Neuronal stem cell (in vitro differentiated cells): ENCODE results near the gene PCSK7.

Source experiments
- DNase-seq: peaks from one replicate; pipeline ENCODE4 v3.0.0-alpha.2; 2013; ENCODE audit warnings: low spot score
- H2AFZ ChIP-seq: one replicate; pipeline ENCODE4 v1.6.1; 2013; ENCODE audit warnings: mild to moderate bottlenecking, low read length, inconsistent platforms
- H2AK5ac ChIP-seq: 2 replicates; pipeline ENCODE4 v1.6.1; 2013; ENCODE audit warnings: low read depth, mild to moderate bottlenecking, inconsistent platforms, low read length, moderate library complexity, mixed read lengths
- H2BK120ac ChIP-seq: 2 replicates; pipeline ENCODE4 v1.6.1; 2013; ENCODE audit warnings: low read depth, mild to moderate bottlenecking, inconsistent platforms, low read length, moderate library complexity, mixed read lengths
- H2BK12ac ChIP-seq: one replicate; pipeline ENCODE4 v1.6.1; 2013; ENCODE audit warnings: low read length, inconsistent platforms
- H2BK15ac ChIP-seq: 2 replicates; pipeline ENCODE4 v1.6.1; 2013; ENCODE audit warnings: mild to moderate bottlenecking, low read length, inconsistent platforms, mixed read lengths
- H2BK5ac ChIP-seq: one replicate; pipeline ENCODE4 v1.6.1; 2013; ENCODE audit warnings: inconsistent platforms, mild to moderate bottlenecking, low read length, moderate library complexity
- H3K14ac ChIP-seq: one replicate; pipeline ENCODE4 v1.6.1; 2013; ENCODE audit warnings: low read length, inconsistent platforms
- H3K18ac ChIP-seq: 2 replicates; pipeline ENCODE4 v1.6.1; 2013; ENCODE audit warnings: low read length, inconsistent platforms
- H3K23ac ChIP-seq: 2 replicates; pipeline ENCODE4 v1.6.1; 2013; ENCODE audit warnings: low read depth, mild to moderate bottlenecking, mixed read lengths, low read length, inconsistent platforms; ENCODE audit not compliant: poor library complexity
- H3K27ac ChIP-seq: replicated peaks from 3 replicates; pipeline ENCODE4 v1.5.1; 2013; ENCODE audit warnings: low read length, inconsistent platforms
- H3K27me3 ChIP-seq, 3 experiments: 2 replicates each; pipeline ENCODE4 v1.6.1; 2013; ENCODE audit warnings: low read length in 3 of 3, mild to moderate bottlenecking in 2 of 3, inconsistent platforms in 1 of 3, low read depth in 1 of 3, mixed read lengths in 1 of 3, moderate library complexity in 1 of 3; ENCODE audit not compliant: control insufficient read depth in 3 of 3, insufficient read depth in 3 of 3
- H3K36me3 ChIP-seq, 2 donors: replicated peaks in 1 of 2; 2 replicates each; pipeline ENCODE4 v1.6.1; 2013; ENCODE audit warnings: low read length in 2 of 2; ENCODE audit not compliant: control insufficient read depth in 2 of 2, insufficient read depth in 2 of 2
- H3K4ac ChIP-seq: 2 replicates; pipeline ENCODE4 v1.6.1; 2013; ENCODE audit warnings: inconsistent platforms, mild to moderate bottlenecking, low read length, moderate library complexity
- H3K4me1 ChIP-seq, 2 donors: 1 replicate in 1 of 2; 2 replicates in 1 of 2; pipeline ENCODE4 v1.6.1; 2013; ENCODE audit warnings: low read length in 2 of 2, low read depth in 1 of 2; ENCODE audit not compliant: control insufficient read depth in 2 of 2, insufficient read depth in 1 of 2
- H3K4me2 ChIP-seq: one replicate; pipeline ENCODE4 v1.6.1; 2013; ENCODE audit warnings: mild to moderate bottlenecking, low read length, inconsistent platforms; ENCODE audit not compliant: insufficient read depth, poor library complexity, severe bottlenecking
- H3K4me3 ChIP-seq, 2 donors: 2 replicates each; pipeline ENCODE4 v1.5.1; 2013; ENCODE audit warnings: low read length in 2 of 2, mild to moderate bottlenecking in 2 of 2, inconsistent platforms in 1 of 2, moderate library complexity in 1 of 2
- H3K79me1 ChIP-seq: one replicate; pipeline ENCODE4 v1.6.1; 2013; ENCODE audit warnings: low read depth, mild to moderate bottlenecking, inconsistent platforms, low read length, moderate library complexity
- H3K9ac ChIP-seq: one replicate; pipeline ENCODE4 v1.6.1; 2013; ENCODE audit warnings: mild to moderate bottlenecking, low read depth, low read length, inconsistent platforms; ENCODE audit not compliant: poor library complexity
- H3K9me3 ChIP-seq, 2 donors: replicated peaks in 1 of 2; 2 replicates each; pipeline versions ENCODE3 to v1.6.1; 2013; ENCODE audit warnings: low read length in 2 of 2, mild to moderate bottlenecking in 2 of 2, inconsistent platforms in 1 of 2, low read depth in 1 of 2, mixed read lengths in 1 of 2, moderate library complexity in 1 of 2; ENCODE audit not compliant: control insufficient read depth in 2 of 2, insufficient read depth in 1 of 2
- H4K8ac ChIP-seq: one replicate; pipeline ENCODE4 v1.6.1; 2013; ENCODE audit warnings: low read depth, mild to moderate bottlenecking, inconsistent platforms, low read length, moderate library complexity
- H4K91ac ChIP-seq: one replicate; pipeline ENCODE4 v1.6.1; 2013; ENCODE audit warnings: low read length, low read depth, mild to moderate bottlenecking, inconsistent platforms; ENCODE audit not compliant: poor library complexity
- WGBS, 2 donors: extraction: QIAGEN DNeasy Blood & Tissue Kit; methylation state at CpG; one replicate each; pipeline ENCODE4 v1.1.7; 2013; ENCODE audit warnings: missing lambda C conversion rate in 2 of 2, mixed read lengths in 1 of 2; ENCODE audit not compliant: insufficient read length in 2 of 2, insufficient replicate concordance in 1 of 2; ENCODE audit errors: extremely low coverage in 2 of 2; 5-methylcytosine and 5-hydroxymethylcytosine counted together

Gene PCSK7

DNA sequence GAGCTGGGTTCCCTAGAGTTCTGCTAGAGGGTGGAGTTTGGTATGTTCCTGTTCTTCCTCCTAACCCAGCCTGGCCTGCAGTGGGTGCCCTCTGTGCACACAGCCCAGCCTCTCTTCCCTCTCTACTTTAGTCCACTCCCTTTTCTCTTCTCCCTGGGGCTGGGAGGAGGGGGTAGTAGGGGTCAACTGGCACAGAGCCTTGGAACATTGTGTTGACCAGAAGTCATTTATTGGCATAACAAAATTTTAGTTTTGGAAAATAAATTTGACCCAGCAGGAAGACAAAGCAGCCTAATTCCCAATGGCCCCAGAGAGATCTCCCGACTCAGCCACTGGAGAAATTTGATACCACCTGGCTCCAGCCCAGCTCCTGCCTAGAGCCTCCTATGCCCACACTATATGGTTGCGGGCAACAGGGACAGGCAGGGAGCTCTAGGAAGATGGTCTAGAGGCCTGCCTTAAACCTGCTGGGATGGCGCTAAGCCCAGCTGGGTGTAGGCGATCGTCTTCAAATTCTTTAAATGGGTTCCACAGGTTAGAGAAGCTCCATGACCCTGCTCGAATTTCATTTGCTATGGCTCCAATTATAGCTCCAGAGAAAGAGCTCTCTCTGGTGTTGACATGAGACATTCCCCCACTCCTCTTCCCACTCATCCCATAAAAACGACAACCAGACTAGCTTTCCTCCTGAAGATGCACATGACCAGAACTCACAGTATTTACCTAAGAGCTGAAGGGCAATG is 9.9 kb downstream of the PCSK7 start:
- Histone ChIP-seq H4K8ac (no peak overlapping the region), H2BK5ac (no peak overlapping the region), H3K14ac (no peak overlapping the region), H2AFZ (no peak overlapping the region), H3K4me3 (no peak overlapping the region), H3K4me1 (peaks cover 0 to 7% of the 10 kb centered on the region in 2 donors), H2BK12ac (no peak overlapping the region), H3K9me3 (no peaks in the 10 kb centered on the region), H3K18ac (no peak overlapping the region), H3K4me2 (no peak overlapping the region), H2AK5ac (no peak overlapping the region), H3K27me3 (no peaks in the 10 kb centered on the region), H3K79me1 (peaks cover 2% of the 10 kb centered on the region), H3K9ac (no peak overlapping the region), H3K27ac (no peak overlapping the region), H3K4ac (no peak overlapping the region), H2BK120ac (no peak overlapping the region), H3K36me3 (peaks cover 39 to 87% of the 10 kb centered on the region in 2 donors), H3K23ac (no peak overlapping the region), H2BK15ac (no peak overlapping the region), H4K91ac (no peak overlapping the region)
- whole genome bisulfite sequencing, 2 donors, result no CpG with 5 or more reads among the region's 7 CpGs
- DNase-seq, result no peak

GRCh38 chr11:117220999-117221774 is 10.7 kb downstream of the PCSK7 start:
- H3K27ac ChIP-seq, result no peak overlapping the region
- H3K18ac ChIP-seq, result no peak overlapping the region
- no peak overlapping the region for H3K4ac ChIP-seq
- H3K79me1 ChIP-seq, result peaks cover 2% of the 10 kb centered on the region
- no peak for DNase-seq
- no peak overlapping the region for H3K14ac ChIP-seq
- H3K36me3 ChIP-seq, result peaks cover 40 to 88% of the 10 kb centered on the region in 2 donors
- H2BK15ac ChIP-seq, result no peak overlapping the region
- no CpG with 5 or more reads among the region's 7 CpGs for WGBS, 2 donors
- no peak overlapping the region for H2BK12ac ChIP-seq
- no peak overlapping the region for H2AK5ac ChIP-seq
- no peak overlapping the region for H2BK120ac ChIP-seq
- H4K91ac ChIP-seq, result no peak overlapping the region
- H3K23ac ChIP-seq, result no peak overlapping the region
- H3K4me1 ChIP-seq, result peaks cover 0 to 7% of the 10 kb centered on the region in 2 donors
- no peak overlapping the region for H2AFZ ChIP-seq
- H2BK5ac ChIP-seq, result no peak overlapping the region
- H3K9me3 ChIP-seq, result no peaks in the 10 kb centered on the region
- no peak overlapping the region for H3K9ac ChIP-seq
- no peak overlapping the region for H3K4me3 ChIP-seq
- H3K4me2 ChIP-seq, result no peak overlapping the region
- H3K27me3 ChIP-seq, result no peaks in the 10 kb centered on the region
- H4K8ac ChIP-seq, result no peak overlapping the region

DNA sequence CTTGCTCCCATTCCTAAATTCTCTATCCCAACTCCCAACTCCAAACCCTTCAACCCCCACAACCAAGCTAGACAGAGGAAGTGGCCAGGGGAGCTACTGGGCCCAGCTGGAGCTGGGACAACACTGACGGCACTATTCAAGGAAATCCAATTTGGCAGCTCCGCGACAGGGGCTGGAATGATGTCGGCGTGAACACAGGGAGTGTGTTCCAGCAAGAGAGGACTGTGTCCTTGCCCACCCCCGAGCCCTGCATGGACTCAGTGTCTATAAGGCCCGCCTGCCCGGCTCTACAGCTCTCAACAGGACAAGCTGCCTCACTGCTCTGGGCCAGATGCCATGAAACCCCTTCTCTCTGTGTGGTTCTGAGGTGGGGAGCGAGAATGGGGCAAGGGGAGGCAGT is 11.3 kb downstream of the PCSK7 start:
- no peaks in the 10 kb centered on the region for H3K79me1 ChIP-seq
- H3K9ac ChIP-seq, result no peak overlapping the region
- H3K36me3 ChIP-seq, result peaks cover 40 to 89% of the 10 kb centered on the region in 2 donors
- no peaks in the 10 kb centered on the region for H3K9me3 ChIP-seq
- H3K14ac ChIP-seq, result no peak overlapping the region
- no peak overlapping the region for H3K4me3 ChIP-seq
- H3K4me2 ChIP-seq, result no peak overlapping the region
- no peak overlapping the region for H4K8ac ChIP-seq
- H3K18ac ChIP-seq, result no peak overlapping the region
- H2BK5ac ChIP-seq, result no peak overlapping the region
- WGBS, 2 donors, result no CpG with 5 or more reads among the region's 9 CpGs
- no peak overlapping the region for H2BK120ac ChIP-seq
- no peak overlapping the region for H2AK5ac ChIP-seq
- no peak overlapping the region for H2BK15ac ChIP-seq
- no peaks in the 10 kb centered on the region for H3K27me3 ChIP-seq
- peaks cover 0 to 7% of the 10 kb centered on the region in 2 donors for H3K4me1 ChIP-seq
- no peak overlapping the region for H2AFZ ChIP-seq
- no peak for DNase-seq
- no peak overlapping the region for H3K4ac ChIP-seq
- no peak overlapping the region for H2BK12ac ChIP-seq
- H3K23ac ChIP-seq, result no peak overlapping the region
- H3K27ac ChIP-seq, result no peak overlapping the region
- no peak overlapping the region for H4K91ac ChIP-seq

- Histone ChIP-seq H2AFZ (no peak overlapping the region), H4K91ac (no peak overlapping the region), H3K4me3 (no peak overlapping the region), H3K18ac (no peak overlapping the region), H3K9me3 (no peaks in the 10 kb centered on the region), H2BK120ac (no peak overlapping the region), H3K9ac (no peak overlapping the region), H2BK12ac (no peak overlapping the region), H3K4ac (no peak overlapping the region), H3K4me2 (no peak overlapping the region), H3K27ac (no peak overlapping the region), H3K14ac (no peak overlapping the region), H2BK15ac (no peak overlapping the region), H3K4me1 (peaks cover under 1 to 7% of the 10 kb centered on the region in 2 donors), H3K36me3 (peaks cover 36 to 85% of the 10 kb centered on the region in 2 donors), H2AK5ac (no peak overlapping the region), H4K8ac (no peak overlapping the region), H2BK5ac (no peak overlapping the region), H3K23ac (no peak overlapping the region), H3K27me3 (no peaks in the 10 kb centered on the region), H3K79me1 (no peaks in the 10 kb centered on the region)
- WGBS, 2 donors, result no CpG with 5 or more reads among the region's 4 CpGs
- DNase-seq, result no peak
Measured at GRCh38 chr11:117219995-117220394, 11.9 kb downstream of the PCSK7 start.
